Tibial nerve (tissue), 3 donors: Measurements from ENCODE around the gene DTNBP1.

Experiments
- POLR2A ChIP-seq, 2 donors: fragments of 450-650 bp; IDR thresholded peaks; one replicate each; pipeline ENCODE4 v1.6.1; 2017; ENCODE audit warnings: antibody characterized with exemption in 2 of 2, mild to moderate bottlenecking in 2 of 2, moderate library complexity in 2 of 2
- TF ChIP-seq, protein P1 (sequence below), 5 experiments: fragments of 200-600 bp in 3 of 5; fragments of 450-650 bp in 2 of 5; sonication (generic) in 3 of 5; IDR thresholded peaks; one replicate each; pipeline ENCODE4 v1.5.1; 2016 to 2019; ENCODE audit warnings: antibody characterized with exemption in 5 of 5, mild to moderate bottlenecking in 3 of 5, moderate library complexity in 2 of 5

DNA sequence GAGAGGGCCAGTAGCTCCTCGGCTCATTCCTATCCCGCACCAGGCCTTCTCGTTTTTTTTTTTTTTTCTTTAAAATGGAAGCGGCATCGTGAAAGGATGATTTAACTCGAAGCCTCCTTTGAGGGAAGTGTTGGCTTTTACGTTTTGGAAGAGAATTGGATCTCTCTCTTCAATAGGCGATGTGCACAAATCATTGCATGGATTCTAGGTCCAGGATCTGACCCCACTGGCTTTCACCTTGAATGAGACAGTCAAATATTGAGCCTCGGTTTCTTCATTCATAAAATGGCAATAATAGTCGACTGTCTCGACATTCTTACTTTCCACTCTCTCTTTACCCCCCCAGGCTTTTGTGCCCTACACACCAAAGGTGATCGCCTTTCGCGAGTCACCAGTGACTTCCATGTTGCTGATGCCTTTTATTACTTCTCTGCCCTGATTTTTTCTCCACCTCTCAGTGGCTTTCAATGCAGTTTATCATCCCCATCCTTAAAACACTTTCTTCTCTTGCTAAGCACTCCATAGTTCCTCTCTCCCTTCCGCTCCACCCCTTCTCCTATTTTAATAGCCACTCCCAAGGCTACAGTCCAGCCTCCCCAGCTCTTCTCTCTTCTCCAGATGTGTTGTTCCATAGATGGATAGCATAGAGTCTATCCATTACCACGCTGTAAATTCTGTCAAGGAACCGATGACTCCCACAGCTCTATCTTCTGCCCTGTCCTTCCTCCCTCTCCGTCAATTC, 473 bp upstream of the DTNBP1 start:
- TF ChIP-seq, protein P1, sequence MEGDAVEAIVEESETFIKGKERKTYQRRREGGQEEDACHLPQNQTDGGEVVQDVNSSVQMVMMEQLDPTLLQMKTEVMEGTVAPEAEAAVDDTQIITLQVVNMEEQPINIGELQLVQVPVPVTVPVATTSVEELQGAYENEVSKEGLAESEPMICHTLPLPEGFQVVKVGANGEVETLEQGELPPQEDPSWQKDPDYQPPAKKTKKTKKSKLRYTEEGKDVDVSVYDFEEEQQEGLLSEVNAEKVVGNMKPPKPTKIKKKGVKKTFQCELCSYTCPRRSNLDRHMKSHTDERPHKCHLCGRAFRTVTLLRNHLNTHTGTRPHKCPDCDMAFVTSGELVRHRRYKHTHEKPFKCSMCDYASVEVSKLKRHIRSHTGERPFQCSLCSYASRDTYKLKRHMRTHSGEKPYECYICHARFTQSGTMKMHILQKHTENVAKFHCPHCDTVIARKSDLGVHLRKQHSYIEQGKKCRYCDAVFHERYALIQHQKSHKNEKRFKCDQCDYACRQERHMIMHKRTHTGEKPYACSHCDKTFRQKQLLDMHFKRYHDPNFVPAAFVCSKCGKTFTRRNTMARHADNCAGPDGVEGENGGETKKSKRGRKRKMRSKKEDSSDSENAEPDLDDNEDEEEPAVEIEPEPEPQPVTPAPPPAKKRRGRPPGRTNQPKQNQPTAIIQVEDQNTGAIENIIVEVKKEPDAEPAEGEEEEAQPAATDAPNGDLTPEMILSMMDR (IDR thresholded peaks at IDR 0.05), result no peak
- TF ChIP-seq POLR2A (IDR thresholded peaks at IDR 0.05), result no peak
